Testis (tissue), 3 donors: ENCODE results near the gene IGFLR1. TPM values are rescaled to one million over a fixed set of nuclear protein-coding genes. Genes with fewer than 3 reads are reported as not detected.
"Not testable (repeated sequence)": the region's sequence is repeated elsewhere in the genome, so short reads cannot be mapped to it uniquely, and the experiment has no call there.

Experiments
- DNase-seq: peaks from one replicate; pipeline ENCODE4 v3.0.0-alpha.2; 2019
- H3K27ac ChIP-seq, 2 donors: fragments of 200-600 bp; sonication (generic); one replicate each; pipeline ENCODE4 v1.5.1; 2019
- H3K27me3 ChIP-seq: fragments of 200-600 bp; sonication (generic); one replicate; pipeline ENCODE4 v1.5.1; 2019
- H3K36me3 ChIP-seq: fragments of 200-600 bp; sonication (generic); one replicate; pipeline ENCODE4 v1.5.1; 2017; ENCODE audit warnings: low read depth; ENCODE audit errors: missing control alignments
- H3K4me1 ChIP-seq: fragments of 200-600 bp; sonication (generic); one replicate; pipeline ENCODE4 v1.5.1; 2019
- H3K4me3 ChIP-seq, 2 donors: fragments of 200-600 bp; sonication (generic); one replicate each; pipeline ENCODE4 v1.5.1; 2017 to 2019
- H3K9me3 ChIP-seq: fragments of 200-600 bp; sonication (generic); one replicate; pipeline ENCODE4 v1.5.1; 2017
- POLR2A ChIP-seq: fragments of 450-650 bp; IDR thresholded peaks from one replicate; pipeline ENCODE4 v1.6.1; 2017; ENCODE audit warnings: antibody characterized with exemption, mild to moderate bottlenecking, moderate library complexity
- WGBS, 2 donors: methylation state at CpG; one replicate each; pipeline ENCODE4 v1.1.5; 2018; 5-methylcytosine and 5-hydroxymethylcytosine counted together
- intact Hi-C: fragments of 100-400 bp; cut with DNase I; formaldehyde crosslinking; loops from one replicate; pipeline ENCODE4 v1.15.1; 2023; ENCODE audit warnings: low total_unique reads
- polyA plus RNA-seq: library from polyadenylated mRNA; stranded (reverse); fragments of 350-450 nt; fragmentation: Illumina TruSeq; extraction: RNeasy Lipid Tissue Mini Kit (QIAGEN cat#74804); gene quantifications from one replicate; pipeline ENCODE4 v1.2.3, GENCODE V29; 2014; ENCODE audit warnings: low read depth, low replicate concordance; ENCODE audit not compliant: insufficient read depth
- total RNA-seq, 2 donors: library from RNA; depleted of rRNA; stranded (reverse); fragments of >200 nt; gene quantifications; one replicate each; pipeline ENCODE4 v1.2.3, GENCODE V29; 2016
- TF ChIP-seq, protein P1 (sequence below), 3 experiments: fragments of 450-650 bp in 2 of 3; fragments of 200-600 bp in 1 of 3; sonication (generic) in 1 of 3; IDR thresholded peaks; one replicate each; pipeline ENCODE4 v1.5.1; 2016 to 2019; ENCODE audit warnings: antibody characterized with exemption in 3 of 3, mild to moderate bottlenecking in 2 of 3, moderate library complexity in 1 of 3

IGFLR1 gene
- total and polyA plus RNA-seq, 3 donors from 2014 or later, result 9.9 to 15.9 (median 15.7) TPM

DNA sequence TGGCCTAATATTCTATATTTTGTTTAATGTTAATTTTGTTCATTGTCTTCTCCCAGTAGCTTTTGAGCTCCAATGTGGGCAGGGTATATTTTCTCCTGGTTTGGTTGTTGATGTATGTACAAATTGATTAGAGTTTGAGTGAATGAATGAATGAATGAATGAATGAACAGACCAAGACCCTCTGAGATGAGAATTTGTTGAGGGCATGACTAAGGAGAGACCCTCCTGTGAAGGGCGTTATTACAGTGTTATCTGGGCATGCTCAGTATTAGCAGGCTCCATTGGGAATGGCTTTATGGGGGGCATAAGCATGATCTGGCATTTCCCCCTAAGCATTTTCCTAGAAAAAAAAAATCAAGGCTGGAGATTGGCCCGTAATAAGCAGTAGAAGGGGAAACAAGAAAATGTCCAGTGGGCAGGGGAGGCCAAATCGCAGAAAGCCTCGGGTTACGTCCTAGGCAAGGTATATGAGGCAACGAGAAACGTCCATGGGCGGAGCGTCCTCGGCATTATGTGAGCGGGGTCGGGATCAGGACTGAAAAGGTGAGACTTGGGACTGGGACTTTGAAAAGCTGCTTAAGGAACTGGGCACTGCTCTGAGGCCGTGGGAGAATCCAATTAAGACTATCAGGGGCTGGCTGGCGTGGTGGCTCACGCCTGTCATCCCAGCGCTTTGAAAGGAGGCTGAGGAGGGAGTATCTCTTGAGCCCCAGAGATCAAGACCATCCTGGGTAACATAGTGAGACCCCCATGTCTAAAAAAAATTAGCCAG is 32.2 kb upstream of the IGFLR1 start:
- no peaks in the 10 kb centered on the region for H3K27me3 ChIP-seq
- intact Hi-C loops, result no loop called here
- H3K4me3 ChIP-seq, result peak overlapping the region in 1 of 2 donors; percentile 85
- TF ChIP-seq POLR2A, result no peak
- TF ChIP-seq, protein P1, sequence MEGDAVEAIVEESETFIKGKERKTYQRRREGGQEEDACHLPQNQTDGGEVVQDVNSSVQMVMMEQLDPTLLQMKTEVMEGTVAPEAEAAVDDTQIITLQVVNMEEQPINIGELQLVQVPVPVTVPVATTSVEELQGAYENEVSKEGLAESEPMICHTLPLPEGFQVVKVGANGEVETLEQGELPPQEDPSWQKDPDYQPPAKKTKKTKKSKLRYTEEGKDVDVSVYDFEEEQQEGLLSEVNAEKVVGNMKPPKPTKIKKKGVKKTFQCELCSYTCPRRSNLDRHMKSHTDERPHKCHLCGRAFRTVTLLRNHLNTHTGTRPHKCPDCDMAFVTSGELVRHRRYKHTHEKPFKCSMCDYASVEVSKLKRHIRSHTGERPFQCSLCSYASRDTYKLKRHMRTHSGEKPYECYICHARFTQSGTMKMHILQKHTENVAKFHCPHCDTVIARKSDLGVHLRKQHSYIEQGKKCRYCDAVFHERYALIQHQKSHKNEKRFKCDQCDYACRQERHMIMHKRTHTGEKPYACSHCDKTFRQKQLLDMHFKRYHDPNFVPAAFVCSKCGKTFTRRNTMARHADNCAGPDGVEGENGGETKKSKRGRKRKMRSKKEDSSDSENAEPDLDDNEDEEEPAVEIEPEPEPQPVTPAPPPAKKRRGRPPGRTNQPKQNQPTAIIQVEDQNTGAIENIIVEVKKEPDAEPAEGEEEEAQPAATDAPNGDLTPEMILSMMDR (IDR thresholded peaks at IDR 0.05), result no peak
- H3K27ac ChIP-seq, result no peak overlapping the region
- no peaks in the 10 kb centered on the region for H3K9me3 ChIP-seq
- H3K36me3 ChIP-seq, result no peaks in the 10 kb centered on the region
- no peak for DNase-seq
- 24 to 48% methylated on average over 16 of the region's 16 CpGs for WGBS, 2 donors
- H3K4me1 ChIP-seq, result peaks cover 7% of the 10 kb centered on the region

DNA sequence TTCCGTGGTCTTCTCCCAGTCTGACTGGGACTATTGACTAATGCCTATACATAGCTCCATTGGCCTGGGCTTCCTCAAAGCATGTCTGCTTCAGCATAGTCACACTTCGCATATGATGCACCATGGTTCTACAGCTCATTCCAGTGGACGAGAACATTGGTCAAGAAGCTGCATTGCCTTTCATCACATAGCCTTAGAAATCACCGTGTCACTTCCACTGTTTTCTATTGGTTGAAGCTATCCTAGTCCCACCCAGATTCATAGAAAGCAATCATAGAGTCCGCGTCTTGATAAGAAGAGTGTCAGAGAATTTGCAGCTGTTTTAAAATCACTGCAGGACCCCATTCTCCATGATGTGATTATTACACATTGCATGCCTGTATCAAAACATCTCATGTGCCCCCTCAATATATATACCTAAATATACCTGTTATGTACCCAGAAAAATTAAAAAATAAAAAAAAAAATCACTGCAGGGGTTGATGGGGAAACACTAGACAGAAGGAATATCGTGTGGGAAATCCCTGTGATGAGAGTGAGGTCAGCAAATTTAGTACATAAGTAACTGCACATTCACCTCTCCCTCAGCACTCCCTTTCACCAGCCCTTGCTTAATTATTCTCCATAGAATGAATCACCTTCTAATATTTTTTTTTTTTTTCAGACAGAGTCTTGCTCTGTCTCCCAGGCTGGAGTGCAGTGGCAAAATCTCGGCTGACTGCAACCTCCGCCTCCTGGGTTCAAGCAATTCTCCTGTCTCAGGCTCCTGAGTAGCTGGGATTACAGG is 31.0 kb upstream of the IGFLR1 start:
- Histone ChIP-seq H3K4me1 (peaks cover 13% of the 10 kb centered on the region), H3K27ac (no peak overlapping the region), H3K9me3 (no peaks in the 10 kb centered on the region), H3K4me3 (no peak overlapping the region), H3K27me3 (no peaks in the 10 kb centered on the region), H3K36me3 (no peaks in the 10 kb centered on the region)
- WGBS, 2 donors, result 67 to 68% methylated on average over 9 of the region's 9 CpGs
- no peak for DNase-seq
- intact Hi-C loops, result no loop called here
- no peak for TF ChIP-seq POLR2A
- TF ChIP-seq, protein P1 (IDR thresholded peaks at IDR 0.05), result no peak

DNA sequence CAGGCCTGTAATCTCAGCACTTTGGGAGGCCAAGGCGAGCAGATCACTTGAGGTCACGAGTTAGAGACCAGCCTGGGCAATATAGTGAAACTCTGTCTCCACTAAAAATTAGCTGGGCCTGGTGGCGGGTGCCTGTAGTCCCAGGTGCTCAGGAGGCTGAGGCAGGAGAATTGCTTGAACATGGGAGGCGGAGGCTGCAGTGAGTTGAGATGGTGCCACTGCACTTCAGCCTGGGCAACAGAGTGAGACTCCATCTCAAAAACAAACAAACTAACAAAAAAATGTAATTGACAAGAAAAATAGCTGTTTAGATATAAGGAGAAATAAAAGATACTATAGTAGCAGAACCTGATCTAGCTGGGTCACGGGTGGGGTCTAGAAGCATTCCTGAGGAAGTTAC is 30.1 kb upstream of the IGFLR1 start:
- H3K27ac ChIP-seq, H3K27me3 ChIP-seq, H3K36me3 ChIP-seq, H3K9me3 ChIP-seq, DNase-seq, intact Hi-C loops, H3K4me3 ChIP-seq: not testable (repeated sequence)
- peaks cover 21% of the 10 kb centered on the region for H3K4me1 ChIP-seq
- 76 to 87% methylated on average over 3 to 5 of the region's 5 CpGs for WGBS, 2 donors

DNA sequence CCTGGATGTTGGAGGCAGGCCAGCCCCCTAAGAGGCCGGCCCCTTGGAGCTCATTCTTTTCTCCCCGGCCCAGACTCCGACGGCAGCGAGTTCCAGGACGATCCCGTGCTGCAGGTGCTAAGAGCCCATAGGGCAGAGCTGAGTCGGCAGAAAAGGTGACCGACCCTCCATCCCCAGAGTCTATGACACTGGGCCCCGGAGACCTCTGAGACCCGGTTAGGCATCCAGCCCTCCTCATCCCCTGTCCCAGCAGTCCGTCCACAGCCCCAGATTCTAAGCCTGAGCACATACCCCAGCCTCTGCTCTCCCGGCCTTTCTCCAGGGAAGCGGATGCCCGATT is 25.8 kb upstream of the IGFLR1 start:
- WGBS, 2 donors, result 16 to 43% methylated on average over 10 to 15 of the region's 15 CpGs
- Histone ChIP-seq H3K9me3 (no peaks in the 10 kb centered on the region), H3K4me1 (peaks cover 18% of the 10 kb centered on the region), H3K36me3 (no peaks in the 10 kb centered on the region), H3K4me3 (peak overlapping the region in 1 of 2 donors; percentile 7), H3K27ac (peak overlapping the region in 1 of 2 donors; percentile 30), H3K27me3 (no peaks in the 10 kb centered on the region)
- intact Hi-C loops, result no loop called here
- no peak for DNase-seq
- no peak for TF ChIP-seq POLR2A
- TF ChIP-seq, protein P1 (IDR thresholded peaks at IDR 0.05), result no peak

DNA sequence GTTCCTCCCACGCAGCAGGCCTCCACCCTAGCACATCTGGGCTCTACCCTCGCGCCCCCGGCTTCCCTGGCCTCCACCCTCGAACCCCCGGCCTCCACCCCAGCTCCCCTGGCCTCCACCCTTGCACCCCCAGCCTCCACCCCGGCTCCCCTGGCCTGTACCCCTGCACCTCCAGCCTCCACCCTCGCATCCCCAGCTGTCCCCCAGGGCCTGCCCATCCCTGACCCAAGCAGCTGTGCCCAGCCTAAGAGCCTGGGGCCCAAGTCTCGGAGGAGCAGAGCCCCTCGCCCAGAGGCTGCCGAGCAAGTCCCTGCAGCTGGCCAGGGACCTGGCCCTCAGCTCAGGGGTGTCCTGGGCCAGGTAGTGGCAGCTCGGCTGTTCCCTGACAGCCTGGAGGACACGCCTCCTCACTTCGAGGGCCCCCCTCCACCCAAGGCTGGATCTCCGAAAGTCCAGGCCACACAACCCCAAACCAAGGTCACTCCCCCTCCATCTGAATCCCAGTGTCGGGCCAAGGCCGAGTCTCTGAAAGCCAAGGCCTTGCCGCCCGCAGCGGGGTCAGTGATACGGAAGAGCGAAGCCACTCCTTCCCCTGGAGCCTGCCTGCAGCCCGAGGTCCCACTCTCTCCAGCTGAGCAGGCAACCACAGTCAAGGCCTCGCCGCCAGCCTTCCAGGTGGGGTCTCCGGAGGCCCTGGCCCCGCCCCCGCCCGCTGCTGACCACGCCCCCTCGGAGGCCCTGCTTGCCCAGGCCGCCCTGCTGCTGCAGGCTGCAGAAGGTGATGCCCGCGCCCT is 25.2 kb upstream of the IGFLR1 start:
- 27 to 58% methylated on average over 8 to 31 of the region's 34 CpGs for WGBS, 2 donors
- peak; percentile 71 for DNase-seq

More for the DNA sequence above, 25.2 kb upstream of the IGFLR1 start:
- Histone ChIP-seq H3K36me3 (no peaks in the 10 kb centered on the region), H3K27me3 (no peaks in the 10 kb centered on the region), H3K27ac (peak overlapping the region in 1 of 2 donors; percentile 30), H3K9me3 (no peaks in the 10 kb centered on the region), H3K4me3 (peak overlapping the region in 1 of 2 donors; percentile 7), H3K4me1 (peaks cover 18% of the 10 kb centered on the region)
- intact Hi-C loops, result no loop called here
- no peak for TF ChIP-seq POLR2A
- TF ChIP-seq, protein P1 (IDR thresholded peaks at IDR 0.05), result no peak
